H1 (cell line): Measurements from ENCODE around the gene ARRB1. TPM values are rescaled to one million over a fixed set of nuclear protein-coding genes. Genes with fewer than 3 reads are reported as not detected.

Experiments used
- CHD1 ChIP-seq: IDR thresholded peaks from 2 replicates; pipeline ENCODE4 v1.6.1; 2012; ENCODE audit warnings: low read depth, low read length, improper control_type of control experiment
- E2F6 ChIP-seq: IDR thresholded peaks from 2 replicates; pipeline ENCODE4 v1.6.1; 2012; ENCODE audit warnings: inconsistent platforms
- HDAC6 ChIP-seq: IDR thresholded peaks from one replicate; pipeline ENCODE4 v1.7.1; 2012; ENCODE audit warnings: low read depth, mild to moderate bottlenecking, inconsistent platforms, low read length, moderate library complexity
- JUN ChIP-seq: IDR thresholded peaks from 2 replicates; pipeline ENCODE4 v1.6.1; 2011; ENCODE audit warnings: low read depth, mild to moderate bottlenecking, improper control_type of control experiment, low read length
- NRF1 ChIP-seq: IDR thresholded peaks from 2 replicates; pipeline ENCODE4 v1.6.1; 2011; ENCODE audit warnings: mild to moderate bottlenecking, low read depth, low read length, improper control_type of control experiment
- RBBP5 ChIP-seq: IDR thresholded peaks from 2 replicates; pipeline ENCODE4 v1.7.1; 2012; ENCODE audit warnings: low read depth, mild to moderate bottlenecking, inconsistent platforms, low read length, moderate library complexity, borderline replicate concordance
- RXRA ChIP-seq: IDR thresholded peaks from 2 replicates; pipeline ENCODE4 v1.6.1; 2011; ENCODE audit warnings: low read depth, mild to moderate bottlenecking, low read length, moderate library complexity; ENCODE audit not compliant: insufficient read depth
- SP1 ChIP-seq: IDR thresholded peaks from 2 replicates; pipeline ENCODE4 v1.6.1; 2011; ENCODE audit warnings: low read depth, low read length
- TAF1 ChIP-seq: IDR thresholded peaks from 2 replicates; pipeline ENCODE4 v1.6.1; 2011; ENCODE audit warnings: mild to moderate bottlenecking, low read depth, low read length
- TAF7 ChIP-seq: optimal IDR thresholded peaks from 2 replicates; pipeline ENCODE3; 2011; ENCODE audit warnings: low read depth, mild to moderate bottlenecking, inconsistent platforms, low read length, moderate library complexity, borderline replicate concordance
- USF2 ChIP-seq: IDR thresholded peaks from 2 replicates; pipeline ENCODE4 v1.6.1; 2011; ENCODE audit warnings: low read length, improper control_type of control experiment
- YY1 ChIP-seq: IDR thresholded peaks from 2 replicates; pipeline ENCODE4 v1.6.1; 2011; ENCODE audit warnings: low read depth, mild to moderate bottlenecking, low read length
- polyA plus RNA-seq, 7 experiments: library from polyadenylated mRNA; depleted of rRNA in 3 of 7; stranded (reverse) in 5 of 7; unstranded in 2 of 7; fragments of >200 nt in 5 of 7; fragments of 200-250 nt in 2 of 7; gene quantifications; 1 replicate in 5 of 7; 2 replicates in 1 of 7; 4 replicates in 1 of 7; pipeline versions ENCODE4 v1.2.1 to v1.2.3, GENCODE V29; 2011 to 2013; ENCODE audit warnings: missing spikeins in 2 of 7, mixed read lengths in 2 of 7
- total RNA-seq: library from RNA; stranded (reverse); fragmentation: NEBNext Ultra II Directional; extraction: Animal tissue kit (Norgen Biotek cat#: 25700); gene quantifications from 2 replicates; pipeline ENCODE4 v1.2.1, GENCODE V29; 2021
- TF ChIP-seq, protein P1 (sequence below): IDR thresholded peaks from 2 replicates; pipeline ENCODE4 v1.6.1; 2011; ENCODE audit warnings: low read depth, mild to moderate bottlenecking, low read length; ENCODE audit not compliant: insufficient read depth

Gene ARRB1
- total and polyA plus RNA-seq, 2 of the 8 experiments (the other 6 are each of a cell fraction or from before 2014, with no cell fraction given), result 9.4 to 31.8 TPM

DNA sequence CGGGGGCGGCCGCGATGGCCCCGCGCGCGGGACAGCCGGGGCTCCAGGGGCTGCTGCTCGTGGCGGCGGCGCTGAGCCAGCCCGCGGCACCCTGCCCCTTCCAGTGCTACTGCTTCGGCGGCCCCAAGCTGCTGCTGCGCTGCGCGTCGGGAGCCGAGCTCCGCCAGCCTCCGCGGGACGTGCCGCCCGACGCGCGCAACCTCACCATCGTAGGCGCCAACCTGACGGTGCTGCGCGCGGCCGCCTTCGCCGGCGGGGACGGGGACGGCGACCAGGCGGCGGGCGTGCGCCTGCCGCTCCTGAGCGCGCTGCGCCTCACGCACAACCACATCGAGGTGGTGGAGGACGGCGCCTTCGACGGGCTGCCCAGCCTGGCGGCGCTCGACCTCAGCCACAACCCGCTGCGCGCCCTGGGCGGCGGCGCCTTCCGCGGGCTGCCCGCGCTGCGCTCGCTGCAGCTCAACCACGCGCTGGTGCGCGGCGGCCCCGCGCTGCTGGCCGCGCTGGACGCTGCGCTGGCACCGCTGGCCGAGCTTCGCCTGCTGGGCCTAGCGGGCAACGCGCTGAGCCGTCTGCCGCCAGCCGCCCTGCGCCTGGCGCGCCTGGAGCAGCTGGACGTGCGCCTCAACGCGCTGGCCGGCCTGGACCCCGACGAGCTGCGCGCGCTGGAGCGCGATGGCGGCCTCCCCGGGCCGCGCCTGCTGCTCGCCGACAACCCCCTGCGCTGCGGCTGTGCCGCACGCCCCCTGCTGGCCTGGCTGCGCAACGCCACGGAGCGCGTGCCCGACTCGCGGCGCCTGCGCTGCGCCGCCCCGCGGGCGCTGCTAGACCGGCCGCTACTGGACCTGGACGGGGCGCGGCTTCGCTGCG is 110.2 kb downstream of the ARRB1 start (continued):
- TF ChIP-seq RXRA (no peak), TAF1 (peak; percentile 47), YY1 (peak; percentile 86; the same call in 1 of the 2 replicates), RBBP5 (peak; percentile 59; the same call in 1 of the 2 replicates), SP1 (no peak), TAF7 (peak; percentile 84), CHD1 (no peak), JUN (no peak), E2F6 (peak; percentile 77; the same call in 1 of the 2 replicates), NRF1 (peak; percentile 24; the same call in 1 of the 2 replicates), HDAC6 (no peak), USF2 (no peak)
- TF ChIP-seq, protein P1, sequence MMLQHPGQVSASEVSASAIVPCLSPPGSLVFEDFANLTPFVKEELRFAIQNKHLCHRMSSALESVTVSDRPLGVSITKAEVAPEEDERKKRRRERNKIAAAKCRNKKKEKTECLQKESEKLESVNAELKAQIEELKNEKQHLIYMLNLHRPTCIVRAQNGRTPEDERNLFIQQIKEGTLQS, result no peak
